Liver (tissue), 9 donors: Measurements from ENCODE around the gene PDZD2. TPM values are rescaled to one million over a fixed set of nuclear protein-coding genes. Genes with fewer than 3 reads are reported as not detected.

ENCODE experiments used
- DNase-seq: peaks from one replicate; pipeline ENCODE4 v3.0.0-alpha.2; 2017; ENCODE audit warnings: low spot score
- H3K27ac ChIP-seq, 2 donors: one replicate each; pipeline ENCODE4 v1.7.0; 2013; ENCODE audit warnings: inconsistent platforms in 2 of 2, low read length in 2 of 2, control low read depth in 1 of 2, low read depth in 1 of 2, mild to moderate bottlenecking in 1 of 2
- H3K27me3 ChIP-seq, 4 donors: one replicate each; pipeline versions ENCODE4 v1.6.1 to v1.7.0; 2013; ENCODE audit warnings: low read length in 3 of 4, inconsistent platforms in 1 of 4, mild to moderate bottlenecking in 1 of 4, moderate library complexity in 1 of 4; ENCODE audit not compliant: control insufficient read depth in 4 of 4, insufficient read depth in 4 of 4
- H3K36me3 ChIP-seq, 4 donors: one replicate each; pipeline versions ENCODE4 v1.6.1 to v1.7.0; 2013; ENCODE audit warnings: low read length in 3 of 4, mild to moderate bottlenecking in 3 of 4, low read depth in 1 of 4, moderate library complexity in 1 of 4; ENCODE audit not compliant: control insufficient read depth in 4 of 4, insufficient read depth in 3 of 4
- H3K4me1 ChIP-seq, 4 donors: one replicate each; pipeline versions ENCODE4 v1.6.1 to v1.7.0; 2013; ENCODE audit warnings: low read length in 3 of 4, mild to moderate bottlenecking in 3 of 4, moderate library complexity in 1 of 4; ENCODE audit not compliant: control insufficient read depth in 4 of 4, insufficient read depth in 4 of 4
- H3K4me3 ChIP-seq, 3 donors: one replicate each; pipeline versions ENCODE4 v1.6.1 to v1.7.0; 2013; ENCODE audit warnings: low read length in 3 of 3, control low read depth in 1 of 3, low read depth in 1 of 3, mild to moderate bottlenecking in 1 of 3
- H3K9ac ChIP-seq, 2 donors: one replicate each; pipeline ENCODE4 v1.7.0; 2013; ENCODE audit warnings: low read length in 2 of 2, mild to moderate bottlenecking in 2 of 2, moderate library complexity in 2 of 2, control low read depth in 1 of 2, low read depth in 1 of 2
- H3K9me3 ChIP-seq, 4 donors: one replicate each; pipeline versions ENCODE4 v1.6.1 to v1.7.0; 2013; ENCODE audit warnings: low read length in 3 of 4; ENCODE audit not compliant: control insufficient read depth in 4 of 4
- EGR1 ChIP-seq, 2 donors: IDR thresholded peaks; 2 replicates each; pipeline ENCODE4 v1.6.1; 2016 to 2018; ENCODE audit warnings: antibody characterized with exemption in 2 of 2, low read depth in 2 of 2
- FOXA1 ChIP-seq: IDR thresholded peaks from 2 replicates; pipeline ENCODE4 v1.6.1; 2016; ENCODE audit warnings: antibody characterized with exemption
- FOXA2 ChIP-seq: IDR thresholded peaks from 2 replicates; pipeline ENCODE4 v1.6.1; 2016; ENCODE audit warnings: antibody characterized with exemption
- GABPA ChIP-seq, 2 donors: IDR thresholded peaks in 1 of 2; conservative IDR thresholded peaks in 1 of 2; 2 replicates each; pipeline ENCODE4 v1.6.1; 2016; ENCODE audit warnings: antibody characterized with exemption in 2 of 2, mild to moderate bottlenecking in 1 of 2, moderate library complexity in 1 of 2
- JUND ChIP-seq, 2 donors: IDR thresholded peaks; 2 replicates each; pipeline ENCODE4 v1.6.1; 2016; ENCODE audit warnings: antibody characterized with exemption in 2 of 2
- RXRA ChIP-seq, 2 donors: IDR thresholded peaks; 2 replicates each; pipeline ENCODE4 v1.6.1; 2017 to 2018; ENCODE audit warnings: antibody characterized with exemption in 2 of 2, mild to moderate bottlenecking in 1 of 2
- SP1 ChIP-seq: IDR thresholded peaks from 2 replicates; pipeline ENCODE4 v1.6.1; 2018; ENCODE audit warnings: antibody characterized with exemption, mild to moderate bottlenecking
- TAF1 ChIP-seq: conservative IDR thresholded peaks from 2 replicates; pipeline ENCODE4 v1.6.1; 2016; ENCODE audit warnings: antibody characterized with exemption, mild to moderate bottlenecking
- ZBTB33 ChIP-seq: IDR thresholded peaks from 2 replicates; pipeline ENCODE4 v1.6.1; 2016; ENCODE audit warnings: antibody characterized with exemption
- WGBS: extraction: QIAGEN DNeasy Blood & Tissue Kit; methylation state at CpG from one replicate; pipeline ENCODE4 v1.1.7; 2013; 5-methylcytosine and 5-hydroxymethylcytosine counted together
- polyA plus RNA-seq, 2 donors: library from polyadenylated mRNA; stranded (reverse) in 1 of 2; unstranded in 1 of 2; fragments of 200-250 nt in 1 of 2; fragments of >200 nt in 1 of 2; fragmentation: Nextera tagmentation in 1 of 2; extraction: Ambion mirVana in 1 of 2; gene quantifications; one replicate each; pipeline versions ENCODE4 v1.2.1 to v1.2.3, GENCODE V29; 2013 to 2015
- total RNA-seq, 2 donors: library from RNA; depleted of rRNA; stranded (reverse); fragments of >200 nt; gene quantifications; one replicate each; pipeline ENCODE4 v1.2.3, GENCODE V29; 2014
- TF ChIP-seq, protein P1 (sequence below): IDR thresholded peaks from 2 replicates; pipeline ENCODE4 v1.6.1; 2016; ENCODE audit warnings: antibody characterized with exemption
- TF ChIP-seq, protein P2 (sequence below): IDR thresholded peaks from 2 replicates; pipeline ENCODE4 v1.6.1; 2016; ENCODE audit warnings: antibody characterized with exemption, mild to moderate bottlenecking
- TF ChIP-seq, protein P3 (sequence below): IDR thresholded peaks from 2 replicates; pipeline ENCODE4 v1.6.1; 2016; ENCODE audit warnings: antibody characterized with exemption
- donor health status: healthy.
- donor health status: healthy.
- donor health status: healthy.
- donor health status: healthy.
- donor health status: healthy.

Gene PDZD2
- total and polyA plus RNA-seq, 4 donors = 0.27 to 1.1 (median 0.54) TPM

- Histone ChIP-seq H3K4me3 (no peak overlapping the region), H3K27ac (no peak overlapping the region), H3K27me3 (no peaks in the 10 kb centered on the region), H3K9ac (no peak overlapping the region), H3K4me1 (no peaks in the 10 kb centered on the region), H3K36me3 (no peaks in the 10 kb centered on the region), H3K9me3 (no peaks in the 10 kb centered on the region)
- TF ChIP-seq JUND (IDR thresholded peaks at IDR 0.05) = no peak
- no peak for TF ChIP-seq ZBTB33
- TF ChIP-seq FOXA1 = no peak
- TF ChIP-seq, protein P1, sequence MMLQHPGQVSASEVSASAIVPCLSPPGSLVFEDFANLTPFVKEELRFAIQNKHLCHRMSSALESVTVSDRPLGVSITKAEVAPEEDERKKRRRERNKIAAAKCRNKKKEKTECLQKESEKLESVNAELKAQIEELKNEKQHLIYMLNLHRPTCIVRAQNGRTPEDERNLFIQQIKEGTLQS = no peak
- TF ChIP-seq, protein P2, sequence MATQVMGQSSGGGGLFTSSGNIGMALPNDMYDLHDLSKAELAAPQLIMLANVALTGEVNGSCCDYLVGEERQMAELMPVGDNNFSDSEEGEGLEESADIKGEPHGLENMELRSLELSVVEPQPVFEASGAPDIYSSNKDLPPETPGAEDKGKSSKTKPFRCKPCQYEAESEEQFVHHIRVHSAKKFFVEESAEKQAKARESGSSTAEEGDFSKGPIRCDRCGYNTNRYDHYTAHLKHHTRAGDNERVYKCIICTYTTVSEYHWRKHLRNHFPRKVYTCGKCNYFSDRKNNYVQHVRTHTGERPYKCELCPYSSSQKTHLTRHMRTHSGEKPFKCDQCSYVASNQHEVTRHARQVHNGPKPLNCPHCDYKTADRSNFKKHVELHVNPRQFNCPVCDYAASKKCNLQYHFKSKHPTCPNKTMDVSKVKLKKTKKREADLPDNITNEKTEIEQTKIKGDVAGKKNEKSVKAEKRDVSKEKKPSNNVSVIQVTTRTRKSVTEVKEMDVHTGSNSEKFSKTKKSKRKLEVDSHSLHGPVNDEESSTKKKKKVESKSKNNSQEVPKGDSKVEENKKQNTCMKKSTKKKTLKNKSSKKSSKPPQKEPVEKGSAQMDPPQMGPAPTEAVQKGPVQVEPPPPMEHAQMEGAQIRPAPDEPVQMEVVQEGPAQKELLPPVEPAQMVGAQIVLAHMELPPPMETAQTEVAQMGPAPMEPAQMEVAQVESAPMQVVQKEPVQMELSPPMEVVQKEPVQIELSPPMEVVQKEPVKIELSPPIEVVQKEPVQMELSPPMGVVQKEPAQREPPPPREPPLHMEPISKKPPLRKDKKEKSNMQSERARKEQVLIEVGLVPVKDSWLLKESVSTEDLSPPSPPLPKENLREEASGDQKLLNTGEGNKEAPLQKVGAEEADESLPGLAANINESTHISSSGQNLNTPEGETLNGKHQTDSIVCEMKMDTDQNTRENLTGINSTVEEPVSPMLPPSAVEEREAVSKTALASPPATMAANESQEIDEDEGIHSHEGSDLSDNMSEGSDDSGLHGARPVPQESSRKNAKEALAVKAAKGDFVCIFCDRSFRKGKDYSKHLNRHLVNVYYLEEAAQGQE = no peak
- WGBS = 55% methylated on average over 9 of the region's 9 CpGs
- DNase-seq = no peak
These were observed 114.9 kb downstream of the PDZD2 start for GRCh38 chr5:31753700-31754357.

DNA sequence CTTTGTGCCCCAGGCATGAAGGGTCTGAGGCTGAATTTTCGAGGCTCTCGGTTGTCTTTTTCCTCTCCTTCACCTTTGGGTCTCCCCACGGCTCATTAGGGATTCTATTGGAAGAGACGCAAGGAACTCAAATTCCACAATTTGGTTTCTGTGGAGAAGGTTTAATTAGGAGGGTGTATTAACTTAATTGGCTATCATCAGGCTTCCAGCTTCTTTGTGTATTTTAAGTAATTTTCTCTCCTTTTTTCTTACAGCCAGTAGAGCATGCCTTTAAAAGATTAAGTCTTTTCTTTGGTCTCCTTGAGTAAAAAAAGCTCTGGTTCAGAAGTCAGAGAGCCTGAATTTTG lies 115.4 kb downstream of the PDZD2 start:
- H3K27me3 ChIP-seq = no peaks in the 10 kb centered on the region
- H3K27ac ChIP-seq = no peak overlapping the region
- H3K9ac ChIP-seq = no peak overlapping the region
- DNase-seq = no peak
- WGBS = 69% methylated on average over 4 of the region's 4 CpGs
- H3K4me1 ChIP-seq = no peaks in the 10 kb centered on the region
- no peaks in the 10 kb centered on the region for H3K36me3 ChIP-seq
- TF ChIP-seq EGR1 (IDR thresholded peaks at IDR 0.05; ENCODE audit: low read depth in 2 of 2) = no peak
- TF ChIP-seq RXRA (IDR thresholded peaks at IDR 0.05) = no peak
- TF ChIP-seq TAF1 = no peak
- TF ChIP-seq, protein P2 = no peak
- no peak for TF ChIP-seq SP1
- no peak for TF ChIP-seq FOXA2
- no peak for TF ChIP-seq JUND (IDR thresholded peaks at IDR 0.05)
- TF ChIP-seq, protein P1 = no peak
- no peak for TF ChIP-seq GABPA (IDR thresholded peaks at IDR 0.05 in 1 of 2, conservative IDR thresholded peaks at IDR 0.05 in 1 of 2)
- TF ChIP-seq, protein P3, sequence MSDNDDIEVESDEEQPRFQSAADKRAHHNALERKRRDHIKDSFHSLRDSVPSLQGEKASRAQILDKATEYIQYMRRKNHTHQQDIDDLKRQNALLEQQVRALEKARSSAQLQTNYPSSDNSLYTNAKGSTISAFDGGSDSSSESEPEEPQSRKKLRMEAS = no peak
- H3K9me3 ChIP-seq = no peaks in the 10 kb centered on the region
- H3K4me3 ChIP-seq = no peak overlapping the region
